Measurements from ENCODE around the gene NF2.

NF2 gene

DNA sequence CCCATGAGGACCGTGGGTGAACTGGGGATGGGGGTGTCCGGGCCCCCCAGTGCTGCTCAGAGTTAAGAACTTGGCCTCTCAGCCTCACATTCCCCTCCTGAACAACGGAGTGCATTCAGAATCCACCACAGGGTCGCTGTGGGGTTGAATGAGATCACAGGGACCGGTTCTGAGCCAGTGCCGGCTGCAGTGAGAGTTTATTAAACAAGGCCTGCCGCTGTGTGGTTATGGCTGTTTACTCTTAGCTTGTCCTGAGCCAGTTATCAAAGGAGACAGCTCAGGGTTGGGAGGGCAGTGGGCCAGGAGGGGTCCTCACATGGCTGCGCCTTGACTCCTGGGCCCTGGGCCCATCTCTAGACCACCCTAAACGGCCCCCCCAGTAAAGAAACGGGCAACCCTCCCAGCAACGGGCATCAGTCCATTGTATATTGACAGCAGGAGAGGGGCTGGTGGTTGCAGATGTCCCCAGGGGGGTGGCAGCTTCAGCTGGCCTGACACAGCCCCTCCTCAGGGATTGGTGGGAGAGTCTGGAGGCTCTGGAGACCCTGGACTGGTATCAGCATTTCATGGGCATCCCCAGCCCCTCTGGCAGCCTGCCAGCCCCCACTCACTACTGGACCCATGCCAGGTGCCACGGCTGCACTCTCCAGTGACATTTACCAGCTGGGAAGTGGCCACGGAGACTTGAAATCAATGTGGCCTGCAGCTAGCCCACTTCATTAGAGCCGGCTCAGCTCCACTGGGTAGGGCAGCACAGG is 101.3 kb downstream of the NF2 start:
- peaks cover 16 to 26% of the 10 kb centered on the region in 2 donors for H3K4me1 ChIP-seq (ENCODE audit: control insufficient read depth in 2 of 2, insufficient read depth in 2 of 2, low read length in 2 of 2)
- no peaks in the 10 kb centered on the region for H3K36me3 ChIP-seq (ENCODE audit: control insufficient read depth in 2 of 2, insufficient read depth in 2 of 2, low read length in 2 of 2)
- H3K27me3 ChIP-seq (ENCODE audit: control insufficient read depth in 2 of 2, insufficient read depth in 2 of 2, low read length in 2 of 2): peaks cover 0 to 4% of the 10 kb centered on the region in 2 donors
- no peak overlapping the region for H3K4me3 ChIP-seq (ENCODE audit: low read length in 2 of 2)
- H3K9me3 ChIP-seq (ENCODE audit: control insufficient read depth in 2 of 2, low read length in 2 of 2): no peaks in the 10 kb centered on the region
- peak overlapping the region in 1 of 2 donors; percentile 6 for H3K27ac ChIP-seq (ENCODE audit: low read depth in 2 of 2, low read length in 2 of 2)
- H3K9ac ChIP-seq (ENCODE audit: low read depth in 1 of 2, low read length in 2 of 2): no peak overlapping the region

DNA sequence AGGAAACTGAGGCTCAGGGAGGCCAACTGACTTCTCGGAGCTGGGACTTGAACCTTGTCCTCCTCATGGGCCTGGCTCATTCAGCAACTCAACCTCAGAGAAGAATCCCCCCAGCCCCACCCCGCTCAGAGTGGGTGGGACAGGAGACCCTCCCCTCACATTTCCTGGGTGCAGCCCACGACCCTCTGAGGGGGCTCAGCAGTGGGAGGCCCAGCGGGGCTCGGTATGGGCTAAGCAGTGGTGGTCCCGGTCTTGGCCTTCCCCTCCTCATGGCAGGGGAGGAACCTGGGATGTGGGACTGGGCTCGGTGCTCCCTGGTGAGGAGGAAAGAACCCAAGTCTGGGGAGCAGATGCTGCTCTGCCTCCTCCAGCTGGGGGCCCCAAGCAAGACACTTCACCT is 102.2 kb downstream of the NF2 start:
- H3K27me3 ChIP-seq (ENCODE audit: control insufficient read depth in 2 of 2, insufficient read depth in 2 of 2, low read length in 2 of 2): peaks cover 0 to 4% of the 10 kb centered on the region in 2 donors
- H3K36me3 ChIP-seq (ENCODE audit: control insufficient read depth in 2 of 2, insufficient read depth in 2 of 2, low read length in 2 of 2): no peaks in the 10 kb centered on the region
- H3K9ac ChIP-seq (ENCODE audit: low read depth in 1 of 2, low read length in 2 of 2): no peak overlapping the region
- H3K27ac ChIP-seq (ENCODE audit: low read depth in 2 of 2, low read length in 2 of 2): no peak overlapping the region
- no peak overlapping the region for H3K4me3 ChIP-seq (ENCODE audit: low read length in 2 of 2)
- H3K4me1 ChIP-seq (ENCODE audit: control insufficient read depth in 2 of 2, insufficient read depth in 2 of 2, low read length in 2 of 2): peaks cover 16 to 26% of the 10 kb centered on the region in 2 donors
- H3K9me3 ChIP-seq (ENCODE audit: control insufficient read depth in 2 of 2, low read length in 2 of 2): no peaks in the 10 kb centered on the region

DNA sequence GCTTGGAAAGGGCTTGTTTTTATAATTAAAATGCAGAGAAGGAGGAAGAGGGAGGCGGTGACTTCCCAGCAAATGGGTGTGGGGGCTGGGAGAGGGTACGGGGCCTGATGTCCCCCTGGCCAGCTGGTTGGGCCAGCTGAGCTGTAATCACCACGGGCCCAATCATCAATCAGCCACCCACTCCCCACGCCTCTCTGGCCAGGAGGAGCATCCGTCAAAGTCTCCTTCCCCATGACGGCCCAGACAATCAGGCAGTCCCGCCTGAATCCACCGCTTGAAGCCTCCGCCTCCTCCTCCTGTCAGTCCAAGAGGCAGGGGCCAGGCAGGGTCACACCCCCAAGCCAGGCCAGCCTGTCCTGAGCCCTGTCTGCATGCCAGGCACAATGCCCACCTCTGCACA is 103.1 kb downstream of the NF2 start:
- Histone ChIP-seq H3K27me3 (ENCODE audit: control insufficient read depth in 2 of 2, insufficient read depth in 2 of 2, low read length in 2 of 2) (no peaks in the 10 kb centered on the region), H3K9me3 (ENCODE audit: control insufficient read depth in 2 of 2, low read length in 2 of 2) (no peaks in the 10 kb centered on the region), H3K4me1 (ENCODE audit: control insufficient read depth in 2 of 2, insufficient read depth in 2 of 2, low read length in 2 of 2) (peaks cover 16 to 19% of the 10 kb centered on the region in 2 donors), H3K4me3 (ENCODE audit: low read length in 2 of 2) (no peak overlapping the region), H3K27ac (ENCODE audit: low read depth in 2 of 2, low read length in 2 of 2) (no peak overlapping the region), H3K36me3 (ENCODE audit: control insufficient read depth in 2 of 2, insufficient read depth in 2 of 2, low read length in 2 of 2) (no peaks in the 10 kb centered on the region), H3K9ac (ENCODE audit: low read depth in 1 of 2, low read length in 2 of 2) (no peak overlapping the region)

DNA sequence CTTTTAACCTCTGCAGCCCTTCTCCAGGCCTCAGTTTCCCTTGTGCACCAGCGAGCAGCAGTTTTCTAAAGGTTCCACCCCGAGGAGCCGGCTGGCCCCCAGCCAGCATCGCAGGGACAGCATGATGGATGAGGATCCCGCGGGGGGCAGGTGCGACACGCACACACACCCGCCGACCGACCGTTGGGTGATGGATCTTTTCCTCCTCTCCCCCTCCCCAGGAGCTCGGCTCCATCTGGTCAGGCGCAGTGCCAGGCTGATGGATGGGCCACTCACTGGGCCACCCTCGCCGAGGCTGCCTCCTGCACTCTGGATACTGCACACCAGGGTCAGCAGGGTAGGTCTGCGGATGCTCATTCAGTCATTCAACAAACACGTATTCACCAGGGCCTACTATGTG is 103.6 kb downstream of the NF2 start:
- H3K27ac ChIP-seq (ENCODE audit: low read depth in 2 of 2, low read length in 2 of 2): no peak overlapping the region
- H3K4me1 ChIP-seq (ENCODE audit: control insufficient read depth in 2 of 2, insufficient read depth in 2 of 2, low read length in 2 of 2): peaks cover 13 to 16% of the 10 kb centered on the region in 2 donors
- H3K9me3 ChIP-seq (ENCODE audit: control insufficient read depth in 2 of 2, low read length in 2 of 2): no peaks in the 10 kb centered on the region
- no peaks in the 10 kb centered on the region for H3K27me3 ChIP-seq (ENCODE audit: control insufficient read depth in 2 of 2, insufficient read depth in 2 of 2, low read length in 2 of 2)
- H3K4me3 ChIP-seq (ENCODE audit: low read length in 2 of 2): no peak overlapping the region
- H3K9ac ChIP-seq (ENCODE audit: low read depth in 1 of 2, low read length in 2 of 2): no peak overlapping the region
- no peaks in the 10 kb centered on the region for H3K36me3 ChIP-seq (ENCODE audit: control insufficient read depth in 2 of 2, insufficient read depth in 2 of 2, low read length in 2 of 2)

DNA sequence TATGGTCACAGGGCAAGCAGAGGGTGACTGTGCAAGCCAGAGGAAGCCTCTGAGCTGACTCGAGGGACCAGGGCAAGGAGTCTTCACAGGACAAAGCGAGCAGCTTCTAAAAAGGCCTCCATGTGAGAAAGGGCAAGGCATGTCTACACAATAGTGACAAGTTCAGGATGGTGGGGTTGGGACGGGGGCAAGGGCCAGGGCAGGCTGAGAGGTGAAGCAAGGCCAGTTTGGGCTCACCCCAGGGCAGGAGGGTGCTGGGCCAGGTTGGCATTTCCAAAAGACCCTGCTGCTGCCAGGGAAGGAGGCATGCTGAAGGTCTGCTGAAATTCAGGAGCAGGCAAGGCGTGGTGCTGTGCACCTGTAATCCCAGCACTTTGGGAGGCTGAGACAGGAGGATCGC is 104.0 kb downstream of the NF2 start:
- no peak overlapping the region for H3K4me3 ChIP-seq (ENCODE audit: low read length in 2 of 2)
- H3K27me3 ChIP-seq (ENCODE audit: control insufficient read depth in 2 of 2, insufficient read depth in 2 of 2, low read length in 2 of 2): peaks cover 1 to 3% of the 10 kb centered on the region in 2 donors
- H3K4me1 ChIP-seq (ENCODE audit: control insufficient read depth in 2 of 2, insufficient read depth in 2 of 2, low read length in 2 of 2): peaks cover 9 to 13% of the 10 kb centered on the region in 2 donors
- H3K36me3 ChIP-seq (ENCODE audit: control insufficient read depth in 2 of 2, insufficient read depth in 2 of 2, low read length in 2 of 2): no peaks in the 10 kb centered on the region
- no peak overlapping the region for H3K27ac ChIP-seq (ENCODE audit: low read depth in 2 of 2, low read length in 2 of 2)
- H3K9ac ChIP-seq (ENCODE audit: low read depth in 1 of 2, low read length in 2 of 2): no peak overlapping the region
- no peaks in the 10 kb centered on the region for H3K9me3 ChIP-seq (ENCODE audit: control insufficient read depth in 2 of 2, low read length in 2 of 2)

DNA sequence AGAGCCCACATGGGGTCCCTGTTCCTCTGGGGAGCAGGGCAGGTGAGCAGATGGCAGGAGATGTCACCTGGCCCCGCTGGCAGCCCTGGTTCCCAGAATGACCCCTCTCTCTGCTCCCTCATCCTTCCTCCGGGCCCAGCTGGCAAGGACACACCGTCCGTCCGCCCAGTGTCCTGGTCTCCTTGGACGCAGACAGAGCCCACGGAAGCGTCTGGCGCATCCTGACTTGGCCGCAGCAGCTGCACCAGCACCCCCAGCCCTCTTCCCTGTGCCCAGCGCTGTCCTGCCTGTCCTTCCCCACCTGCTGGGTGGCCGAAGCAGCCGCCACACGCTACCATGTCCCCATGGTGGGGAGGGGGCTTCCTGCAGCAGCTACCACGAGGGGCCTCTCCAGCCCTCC is 106.8 kb downstream of the NF2 start:
- Histone ChIP-seq H3K36me3 (ENCODE audit: control insufficient read depth in 2 of 2, insufficient read depth in 2 of 2, low read length in 2 of 2) (no peaks in the 10 kb centered on the region), H3K4me3 (ENCODE audit: low read length in 2 of 2) (no peak overlapping the region), H3K27ac (ENCODE audit: low read depth in 2 of 2, low read length in 2 of 2) (no peak overlapping the region), H3K27me3 (ENCODE audit: control insufficient read depth in 2 of 2, insufficient read depth in 2 of 2, low read length in 2 of 2) (peaks cover 4 to 10% of the 10 kb centered on the region in 2 donors), H3K9ac (ENCODE audit: low read depth in 1 of 2, low read length in 2 of 2) (no peak overlapping the region), H3K9me3 (ENCODE audit: control insufficient read depth in 2 of 2, low read length in 2 of 2) (no peaks in the 10 kb centered on the region), H3K4me1 (ENCODE audit: control insufficient read depth in 2 of 2, insufficient read depth in 2 of 2, low read length in 2 of 2) (no peaks in the 10 kb centered on the region)

DNA sequence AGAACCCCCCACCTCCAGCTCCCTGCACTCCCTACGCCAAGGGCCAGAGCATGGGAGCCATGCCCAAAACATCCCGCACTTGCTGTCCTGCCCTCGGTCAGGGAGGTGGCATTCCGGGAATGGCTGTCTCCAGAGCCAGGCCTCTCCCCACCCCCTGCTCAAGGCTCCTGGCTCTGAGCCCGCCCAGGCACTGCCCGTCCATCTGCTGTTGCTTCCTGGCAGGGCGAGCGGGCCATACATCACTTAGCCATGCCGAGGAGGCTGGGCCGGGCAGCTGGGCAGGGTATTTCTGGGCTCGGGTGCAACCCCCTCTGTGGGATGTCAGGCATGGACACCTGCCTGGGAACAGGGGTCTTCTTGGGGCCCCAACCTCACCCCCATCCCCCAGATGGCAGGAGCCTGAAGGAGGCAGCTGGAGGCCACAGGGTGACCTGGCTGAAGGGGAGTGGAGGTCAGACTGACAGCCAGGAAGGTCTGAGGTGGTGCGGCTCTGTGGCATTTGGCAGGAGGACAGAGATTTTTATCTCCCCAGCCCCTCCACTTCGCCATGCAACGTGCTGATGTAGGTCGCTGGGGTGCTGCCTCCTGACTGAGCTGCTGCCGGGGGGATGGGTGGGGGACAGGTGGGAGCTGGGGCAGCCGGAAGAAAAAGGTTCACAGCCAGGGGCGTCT is 107.6 kb downstream of the NF2 start:
- no peak overlapping the region for H3K9ac ChIP-seq (ENCODE audit: low read depth in 1 of 2, low read length in 2 of 2)
- no peaks in the 10 kb centered on the region for H3K4me1 ChIP-seq (ENCODE audit: control insufficient read depth in 2 of 2, insufficient read depth in 2 of 2, low read length in 2 of 2)
- H3K27ac ChIP-seq (ENCODE audit: low read depth in 2 of 2, low read length in 2 of 2): no peak overlapping the region
- no peaks in the 10 kb centered on the region for H3K9me3 ChIP-seq (ENCODE audit: control insufficient read depth in 2 of 2, low read length in 2 of 2)
- no peak overlapping the region for H3K4me3 ChIP-seq (ENCODE audit: low read length in 2 of 2)
- no peaks in the 10 kb centered on the region for H3K36me3 ChIP-seq (ENCODE audit: control insufficient read depth in 2 of 2, insufficient read depth in 2 of 2, low read length in 2 of 2)
- H3K27me3 ChIP-seq (ENCODE audit: control insufficient read depth in 2 of 2, insufficient read depth in 2 of 2, low read length in 2 of 2): peaks cover 4 to 11% of the 10 kb centered on the region in 2 donors

DNA sequence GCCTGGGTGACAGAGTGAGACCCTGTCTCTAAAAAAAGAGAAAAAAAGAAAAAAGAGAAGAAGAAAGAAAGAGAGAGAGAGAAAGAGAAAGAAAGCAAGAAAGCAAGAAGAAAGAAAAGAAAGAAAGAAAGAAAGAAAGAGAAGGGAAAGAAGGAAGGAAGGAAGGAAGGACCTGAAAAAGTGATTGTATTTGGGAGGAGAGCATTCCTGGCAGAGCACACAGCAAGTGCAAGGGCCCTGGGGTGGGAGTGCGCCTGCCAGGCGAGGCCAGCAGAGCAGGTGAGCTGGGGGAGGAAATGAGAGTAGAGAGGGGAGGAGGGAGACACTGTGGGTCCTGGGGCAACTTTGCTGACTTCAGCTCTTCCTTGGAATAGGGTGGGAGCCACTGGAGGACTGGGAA is 108.7 kb downstream of the NF2 start:
- Histone ChIP-seq H3K9me3 (ENCODE audit: control insufficient read depth in 2 of 2, low read length in 2 of 2) (no peaks in the 10 kb centered on the region), H3K36me3 (ENCODE audit: control insufficient read depth in 2 of 2, insufficient read depth in 2 of 2, low read length in 2 of 2) (no peaks in the 10 kb centered on the region), H3K4me3 (ENCODE audit: low read length in 2 of 2) (no peak overlapping the region), H3K27me3 (ENCODE audit: control insufficient read depth in 2 of 2, insufficient read depth in 2 of 2, low read length in 2 of 2) (peaks cover 4 to 17% of the 10 kb centered on the region in 2 donors), H3K27ac (ENCODE audit: low read depth in 2 of 2, low read length in 2 of 2) (no peak overlapping the region), H3K4me1 (ENCODE audit: control insufficient read depth in 2 of 2, insufficient read depth in 2 of 2, low read length in 2 of 2) (no peaks in the 10 kb centered on the region), H3K9ac (ENCODE audit: low read depth in 1 of 2, low read length in 2 of 2) (no peak overlapping the region)

DNA sequence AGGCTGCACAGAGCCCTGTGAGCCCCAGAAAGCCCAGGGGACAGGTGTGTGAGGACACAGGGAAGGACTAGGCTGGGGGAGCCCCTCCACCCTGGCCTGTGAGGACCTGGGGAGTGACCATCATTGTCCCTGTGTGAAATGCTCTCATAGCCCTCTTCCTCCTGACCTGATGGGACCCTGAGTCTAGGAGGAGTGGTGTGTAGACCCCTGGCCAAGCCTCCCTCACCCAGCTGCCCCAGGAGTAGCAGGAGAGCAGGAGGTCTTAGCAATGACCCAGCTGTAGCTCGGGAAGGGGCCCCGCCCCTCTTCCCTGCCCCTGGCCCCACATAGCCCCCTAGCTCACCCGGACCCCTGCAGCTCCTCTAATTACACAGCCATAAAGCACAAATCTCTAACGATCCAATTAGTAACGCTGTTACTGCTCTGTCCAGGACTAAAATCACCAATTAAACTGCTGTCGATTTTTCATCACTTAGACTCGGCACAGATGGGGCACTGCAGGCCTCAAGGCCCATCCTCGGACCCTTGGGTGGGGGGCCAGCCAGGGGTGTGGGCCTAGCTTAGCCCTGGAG is 109.8 kb downstream of the NF2 start:
- Histone ChIP-seq H3K4me3 (ENCODE audit: low read length in 2 of 2) (no peak overlapping the region), H3K4me1 (ENCODE audit: control insufficient read depth in 2 of 2, insufficient read depth in 2 of 2, low read length in 2 of 2) (no peaks in the 10 kb centered on the region), H3K36me3 (ENCODE audit: control insufficient read depth in 2 of 2, insufficient read depth in 2 of 2, low read length in 2 of 2) (no peaks in the 10 kb centered on the region), H3K9me3 (ENCODE audit: control insufficient read depth in 2 of 2, low read length in 2 of 2) (no peaks in the 10 kb centered on the region), H3K27ac (ENCODE audit: low read depth in 2 of 2, low read length in 2 of 2) (no peak overlapping the region), H3K9ac (ENCODE audit: low read depth in 1 of 2, low read length in 2 of 2) (no peak overlapping the region), H3K27me3 (ENCODE audit: control insufficient read depth in 2 of 2, insufficient read depth in 2 of 2, low read length in 2 of 2) (peaks cover 7 to 21% of the 10 kb centered on the region in 2 donors)

DNA sequence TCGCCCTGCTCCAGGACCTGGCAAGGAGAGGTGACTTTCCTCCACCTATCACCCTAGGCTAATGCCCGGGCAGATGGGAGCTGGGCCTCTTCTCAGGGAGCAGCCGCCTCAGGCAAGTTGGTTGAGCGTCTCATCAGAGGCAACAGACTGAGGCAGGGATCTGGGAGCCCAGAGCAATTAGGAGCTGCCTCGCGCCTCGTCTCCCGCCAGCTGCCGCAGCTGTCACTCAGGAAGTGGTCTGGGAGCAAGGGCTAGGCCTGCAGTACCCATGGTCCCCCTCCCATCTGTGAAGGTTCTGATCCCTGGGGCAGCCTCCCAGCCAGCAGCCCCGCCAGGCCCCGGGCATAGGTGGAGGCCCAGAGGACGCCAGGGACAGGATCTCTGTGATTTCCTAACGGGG is 111.8 kb downstream of the NF2 start:
- no peaks in the 10 kb centered on the region for H3K36me3 ChIP-seq (ENCODE audit: control insufficient read depth in 2 of 2, insufficient read depth in 2 of 2, low read length in 2 of 2)
- H3K4me3 ChIP-seq (ENCODE audit: low read length in 2 of 2): no peak overlapping the region
- H3K9ac ChIP-seq (ENCODE audit: low read depth in 1 of 2, low read length in 2 of 2): no peak overlapping the region
- H3K27ac ChIP-seq (ENCODE audit: low read depth in 2 of 2, low read length in 2 of 2): no peak overlapping the region
- H3K9me3 ChIP-seq (ENCODE audit: control insufficient read depth in 2 of 2, low read length in 2 of 2): no peaks in the 10 kb centered on the region
- peaks cover 20 to 35% of the 10 kb centered on the region in 2 donors for H3K27me3 ChIP-seq (ENCODE audit: control insufficient read depth in 2 of 2, insufficient read depth in 2 of 2, low read length in 2 of 2)
- H3K4me1 ChIP-seq (ENCODE audit: control insufficient read depth in 2 of 2, insufficient read depth in 2 of 2, low read length in 2 of 2): no peaks in the 10 kb centered on the region
